ENCODE data around the gene MAGED4. TPM values are rescaled to one million over a fixed set of nuclear protein-coding genes. Genes with fewer than 3 reads are reported as not detected.
"Not testable (repeated sequence)": the region's sequence is repeated elsewhere in the genome, so short reads cannot be mapped to it uniquely, and the experiment has no call there.

MAGED4 gene, protein sequence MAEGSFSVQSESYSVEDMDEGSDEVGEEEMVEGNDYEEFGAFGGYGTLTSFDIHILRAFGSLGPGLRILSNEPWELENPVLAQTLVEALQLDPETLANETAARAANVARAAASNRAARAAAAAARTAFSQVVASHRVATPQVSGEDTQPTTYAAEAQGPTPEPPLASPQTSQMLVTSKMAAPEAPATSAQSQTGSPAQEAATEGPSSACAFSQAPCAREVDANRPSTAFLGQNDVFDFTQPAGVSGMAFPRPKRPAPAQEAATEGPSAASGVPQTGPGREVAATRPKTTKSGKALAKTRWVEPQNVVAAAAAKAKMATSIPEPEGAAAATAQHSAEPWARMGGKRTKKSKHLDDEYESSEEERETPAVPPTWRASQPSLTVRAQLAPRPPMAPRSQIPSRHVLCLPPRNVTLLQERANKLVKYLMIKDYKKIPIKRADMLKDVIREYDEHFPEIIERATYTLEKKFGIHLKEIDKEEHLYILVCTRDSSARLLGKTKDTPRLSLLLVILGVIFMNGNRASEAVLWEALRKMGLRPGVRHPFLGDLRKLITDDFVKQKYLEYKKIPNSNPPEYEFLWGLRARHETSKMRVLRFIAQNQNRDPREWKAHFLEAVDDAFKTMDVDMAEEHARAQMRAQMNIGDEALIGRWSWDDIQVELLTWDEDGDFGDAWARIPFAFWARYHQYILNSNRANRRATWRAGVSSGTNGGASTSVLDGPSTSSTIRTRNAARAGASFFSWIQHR
- total RNA-seq, result 10 to 100 TPM in 1 of 2 experiments, 1 to 10 TPM in 1; 8.1 to 17.1 TPM
- 1 to 10 TPM in 1 of 2 donors, not detected in 1; 2.1 TPM for polyA plus RNA-seq

DNA sequence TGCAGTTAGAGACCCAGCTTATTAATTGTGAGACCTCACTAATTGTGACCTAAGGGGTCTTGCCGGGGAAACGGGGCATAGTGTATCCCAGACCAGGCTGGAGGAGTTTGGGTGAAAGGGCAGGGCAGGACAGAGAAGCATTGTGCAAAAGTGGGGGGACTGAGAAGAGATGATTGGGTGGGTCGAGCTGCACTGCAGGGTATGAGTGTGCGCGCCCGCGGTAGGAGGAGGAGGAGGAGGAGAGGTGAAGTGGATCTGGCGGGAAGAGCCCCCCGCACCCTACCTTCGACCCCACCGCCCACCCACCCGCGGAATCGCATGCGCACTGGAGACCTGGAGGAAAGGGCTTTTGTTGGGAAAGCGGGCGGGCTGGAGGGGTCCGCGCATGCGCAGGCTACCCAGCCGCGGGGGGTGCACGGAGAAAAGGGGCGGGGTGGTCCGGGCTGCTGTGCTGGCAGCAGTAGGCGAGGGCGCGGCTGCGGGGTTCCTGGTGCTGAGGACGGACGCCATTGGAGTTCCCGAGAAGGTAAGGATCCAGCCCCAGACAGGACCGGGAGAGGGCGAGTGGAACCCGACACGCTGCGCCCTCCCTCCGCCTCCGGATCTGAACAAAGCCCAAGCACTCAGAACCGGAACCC is at the start of gene MAGED4:
MAGED4 (plus strand) TSS at position 449 of the 638 bp plus-strand sequence. CDS start 1,035 bp downstream, outside the sequence.
- H3K27me3 ChIP-seq (ENCODE audit: insufficient read depth, low read length); POLR2A ChIA-PET (ENCODE audit: partially characterized antibody); CTCF ChIA-PET (ENCODE audit: partially characterized antibody); H3K27me3 Mint-ChIP-seq; H3K4me3 ChIP-seq (ENCODE audit: low read length in 2 of 2); H3K4me3 Mint-ChIP-seq; intact Hi-C loops (cut with micrococcal nuclease); H3K9me3 Mint-ChIP-seq; H3K27ac Mint-ChIP-seq; H3K4me1 ChIP-seq (ENCODE audit: insufficient read depth, low read length); H3K4me1 Mint-ChIP-seq; H3K36me3 Mint-ChIP-seq; DNase-seq; H3K27ac ChIP-seq (ENCODE audit: low read depth, low read length); H3K9me3 ChIP-seq (ENCODE audit: control insufficient read depth in 1 of 2, low read length in 2 of 2); H3K36me3 ChIP-seq (ENCODE audit: insufficient read depth, low read length): not testable (repeated sequence)

GRCh38 chrX:52138830-52139544 is 45.7 kb upstream of the MAGED4 start:
- Histone ChIP-seq H3K36me3 (ENCODE audit: insufficient read depth, low read length) (no peaks in the 10 kb centered on the region), H3K4me3 (ENCODE audit: low read length in 2 of 2) (no peak overlapping the region), H3K27me3 (ENCODE audit: insufficient read depth, low read length) (no peaks in the 10 kb centered on the region), H3K27ac (ENCODE audit: low read depth, low read length) (no peak overlapping the region), H3K9me3 (ENCODE audit: control insufficient read depth in 1 of 2, low read length in 2 of 2) (no peaks in the 10 kb centered on the region), H3K4me1 (ENCODE audit: insufficient read depth, low read length) (no peaks in the 10 kb centered on the region)
- no peak for DNase-seq
- ChIA-PET POLR2A (ENCODE audit: partially characterized antibody) (no interaction called here), CTCF (ENCODE audit: partially characterized antibody) (no interaction called here)
- Mint-ChIP-seq H3K9me3 (no peaks in the 10 kb centered on the region), H3K27ac (no peak overlapping the region), H3K4me1 (no peaks in the 10 kb centered on the region), H3K27me3 (no peaks in the 10 kb centered on the region), H3K4me3 (no peak overlapping the region), H3K36me3 (no peaks in the 10 kb centered on the region)
- intact Hi-C loops (cut with micrococcal nuclease), result no loop called here

DNA sequence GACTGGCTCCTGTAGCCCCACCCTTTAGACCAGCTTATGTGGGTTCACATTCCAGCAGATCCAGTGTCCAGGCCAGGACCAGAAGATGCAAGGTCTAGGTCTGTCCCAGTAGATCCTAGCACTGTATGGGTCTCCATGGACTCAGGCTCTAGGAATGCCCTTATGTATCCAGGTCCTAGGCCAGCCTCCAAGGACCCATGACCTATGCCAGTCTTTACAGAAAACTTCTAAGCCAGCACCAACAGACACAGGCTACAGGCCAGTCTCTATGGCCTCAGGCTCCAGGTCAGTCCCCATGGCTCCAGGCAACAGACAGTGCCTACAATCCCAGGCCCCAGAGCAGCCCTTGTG is 45.2 kb upstream of the MAGED4 start:
- CTCF ChIA-PET (ENCODE audit: partially characterized antibody), result no interaction called here
- Mint-ChIP-seq H3K4me3 (no peak overlapping the region), H3K4me1 (no peaks in the 10 kb centered on the region), H3K36me3 (no peaks in the 10 kb centered on the region), H3K27ac (no peak overlapping the region), H3K9me3 (no peaks in the 10 kb centered on the region), H3K27me3 (no peaks in the 10 kb centered on the region)
- Histone ChIP-seq H3K4me3 (ENCODE audit: low read length in 2 of 2) (no peak overlapping the region), H3K36me3 (ENCODE audit: insufficient read depth, low read length) (no peaks in the 10 kb centered on the region), H3K27me3 (ENCODE audit: insufficient read depth, low read length) (no peaks in the 10 kb centered on the region), H3K4me1 (ENCODE audit: insufficient read depth, low read length) (no peaks in the 10 kb centered on the region), H3K27ac (ENCODE audit: low read depth, low read length) (no peak overlapping the region), H3K9me3 (ENCODE audit: control insufficient read depth in 1 of 2, low read length in 2 of 2) (no peaks in the 10 kb centered on the region)
- intact Hi-C loops (cut with micrococcal nuclease), result no loop called here
- DNase-seq, result no peak
- POLR2A ChIA-PET (ENCODE audit: partially characterized antibody), result no interaction called here

DNA sequence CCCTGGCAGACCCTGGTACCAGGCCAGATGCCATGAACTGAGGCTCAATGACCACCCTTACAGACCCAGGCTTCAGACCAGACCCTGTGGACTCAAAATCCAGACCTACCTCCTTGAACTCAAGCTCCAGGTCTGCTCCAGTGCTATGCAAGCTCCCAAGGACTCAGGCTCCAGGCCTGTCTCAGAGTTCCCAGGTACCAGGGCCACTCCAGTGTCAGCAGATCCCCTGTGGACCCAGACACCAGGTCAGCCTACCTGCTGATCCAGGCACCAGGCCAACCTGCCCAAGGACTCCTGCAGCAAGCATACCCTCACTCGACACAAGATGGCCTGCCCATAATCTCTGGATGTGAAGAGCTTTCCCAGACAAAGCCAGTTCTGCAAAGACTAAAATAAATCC is 44.7 kb upstream of the MAGED4 start:
- Mint-ChIP-seq H3K4me1 (no peaks in the 10 kb centered on the region), H3K27me3 (no peaks in the 10 kb centered on the region), H3K36me3 (no peaks in the 10 kb centered on the region), H3K4me3 (no peak overlapping the region), H3K9me3 (no peaks in the 10 kb centered on the region), H3K27ac (no peak overlapping the region)
- H3K4me1 ChIP-seq (ENCODE audit: insufficient read depth, low read length), result no peaks in the 10 kb centered on the region
- H3K27ac ChIP-seq (ENCODE audit: low read depth, low read length), result no peak overlapping the region
- no peaks in the 10 kb centered on the region for H3K36me3 ChIP-seq (ENCODE audit: insufficient read depth, low read length)
- DNase-seq, result no peak
- POLR2A ChIA-PET (ENCODE audit: partially characterized antibody), result no interaction called here
- no peak overlapping the region for H3K4me3 ChIP-seq (ENCODE audit: low read length in 2 of 2)
- CTCF ChIA-PET (ENCODE audit: partially characterized antibody), result no interaction called here
- intact Hi-C loops (cut with micrococcal nuclease), result no loop called here
- no peaks in the 10 kb centered on the region for H3K9me3 ChIP-seq (ENCODE audit: control insufficient read depth in 1 of 2, low read length in 2 of 2)
- H3K27me3 ChIP-seq (ENCODE audit: insufficient read depth, low read length), result no peaks in the 10 kb centered on the region

DNA sequence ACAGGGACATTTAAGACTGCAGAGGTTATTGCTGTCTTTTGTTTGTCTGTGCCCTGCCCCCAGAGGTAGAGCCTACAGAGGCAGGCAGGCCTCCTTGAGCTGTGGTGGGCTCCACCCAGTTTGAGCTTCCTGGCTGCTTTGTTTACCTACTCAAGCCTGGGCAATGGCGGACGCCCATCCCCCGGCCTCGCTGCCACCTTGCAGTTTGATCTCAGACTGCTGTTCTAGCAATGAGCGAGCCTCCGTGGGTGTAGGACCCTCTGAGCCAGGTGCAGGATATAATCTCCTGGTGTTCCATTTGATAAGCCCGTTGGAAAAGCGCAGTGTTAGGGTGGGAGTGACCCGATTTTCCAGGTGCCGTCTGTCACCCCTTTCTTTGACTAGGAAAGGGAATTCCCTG is 34.0 kb upstream of the MAGED4 start:
- H3K9me3 Mint-ChIP-seq; H3K36me3 ChIP-seq (ENCODE audit: insufficient read depth, low read length); H3K36me3 Mint-ChIP-seq; H3K4me3 Mint-ChIP-seq; DNase-seq; POLR2A ChIA-PET (ENCODE audit: partially characterized antibody); H3K27ac ChIP-seq (ENCODE audit: low read depth, low read length); H3K27ac Mint-ChIP-seq; H3K4me1 ChIP-seq (ENCODE audit: insufficient read depth, low read length); H3K4me1 Mint-ChIP-seq; H3K27me3 Mint-ChIP-seq; H3K27me3 ChIP-seq (ENCODE audit: insufficient read depth, low read length); intact Hi-C loops (cut with micrococcal nuclease); H3K4me3 ChIP-seq (ENCODE audit: low read length in 2 of 2); H3K9me3 ChIP-seq (ENCODE audit: control insufficient read depth in 1 of 2, low read length in 2 of 2); CTCF ChIA-PET (ENCODE audit: partially characterized antibody): not testable (repeated sequence)

DNA sequence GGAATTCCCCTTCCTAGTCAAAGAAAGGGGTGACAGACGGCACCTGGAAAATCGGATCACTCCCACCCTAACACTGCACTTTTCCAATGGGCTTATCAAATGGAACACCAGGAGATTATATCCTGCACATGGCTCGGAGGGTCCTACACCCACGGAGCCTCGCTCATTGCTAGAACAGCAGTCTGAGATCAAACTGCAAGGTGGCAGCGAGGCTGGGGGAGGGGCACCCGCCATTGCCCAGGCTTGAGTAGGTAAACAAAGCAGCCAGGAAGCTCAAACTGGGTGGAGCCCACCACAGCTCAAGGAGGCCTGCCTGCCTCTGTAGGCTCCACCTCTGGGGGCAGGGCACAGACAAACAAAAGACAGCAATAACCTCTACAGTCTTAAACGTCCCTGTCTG is 24.5 kb upstream of the MAGED4 start:
- H3K4me3 Mint-ChIP-seq, result peak overlapping the region in 3 of 8 donors; percentile 13 to 41 (median 17)
- POLR2A ChIA-PET (ENCODE audit: partially characterized antibody), result not testable (repeated sequence)

GRCh38 chrX:52166840-52167239 is 17.8 kb upstream of the MAGED4 start:
- Histone ChIP-seq H3K9me3 (ENCODE audit: control insufficient read depth in 1 of 2, low read length in 2 of 2) (no peaks in the 10 kb centered on the region), H3K36me3 (ENCODE audit: insufficient read depth, low read length) (no peaks in the 10 kb centered on the region), H3K4me1 (ENCODE audit: insufficient read depth, low read length) (no peaks in the 10 kb centered on the region), H3K27ac (ENCODE audit: low read depth, low read length) (no peak overlapping the region), H3K4me3 (ENCODE audit: low read length in 2 of 2) (no peak overlapping the region), H3K27me3 (ENCODE audit: insufficient read depth, low read length) (no peaks in the 10 kb centered on the region)
- no peak overlapping the region for H3K4me3 Mint-ChIP-seq
- H3K27ac Mint-ChIP-seq, result no peak overlapping the region
- ChIA-PET CTCF (ENCODE audit: partially characterized antibody) (no interaction called here), POLR2A (ENCODE audit: partially characterized antibody) (no interaction called here)
- peaks cover 0 to 6% (median 2%) of the 10 kb centered on the region in 8 donors for H3K9me3 Mint-ChIP-seq
- peaks cover 6 to 7% of the 10 kb centered on the region in 2 donors for H3K27me3 Mint-ChIP-seq
- peaks cover 0 to 3% (median 0%) of the 10 kb centered on the region in 4 donors for H3K4me1 Mint-ChIP-seq
- H3K36me3 Mint-ChIP-seq, result peaks cover 0 to 2% of the 10 kb centered on the region in 2 donors
- intact Hi-C loops (cut with micrococcal nuclease), result no loop called here
- no peak for DNase-seq

More for the DNA sequence above, 24.5 kb upstream of the MAGED4 start:
- peak overlapping the region in 3 of 7 donors; percentile 44 to 53 (median 46) for H3K27ac Mint-ChIP-seq
- H3K27ac ChIP-seq (ENCODE audit: low read depth, low read length); H3K36me3 ChIP-seq (ENCODE audit: insufficient read depth, low read length); H3K9me3 ChIP-seq (ENCODE audit: control insufficient read depth in 1 of 2, low read length in 2 of 2); CTCF ChIA-PET (ENCODE audit: partially characterized antibody); H3K27me3 Mint-ChIP-seq; H3K9me3 Mint-ChIP-seq; H3K4me3 ChIP-seq (ENCODE audit: low read length in 2 of 2); H3K27me3 ChIP-seq (ENCODE audit: insufficient read depth, low read length); H3K36me3 Mint-ChIP-seq; intact Hi-C loops (cut with micrococcal nuclease); H3K4me1 ChIP-seq (ENCODE audit: insufficient read depth, low read length): not testable (repeated sequence)
- peaks cover 0 to 21% (median 1%) of the 10 kb centered on the region in 4 donors for H3K4me1 Mint-ChIP-seq
- DNase-seq, result peak in 3 of 5 donors; percentile 6 to 35 (median 15)

Data from CD4-positive, alpha-beta memory T cell (primary cell).